Spinal cord (tissue), 10 donors: Measurements from ENCODE around the gene LEPR. TPM values are rescaled to one million over a fixed set of nuclear protein-coding genes. Genes with fewer than 3 reads are reported as not detected.
"Not testable (repeated sequence)": the region's sequence is repeated elsewhere in the genome, so short reads cannot be mapped to it uniquely, and the experiment has no call there.

ENCODE experiments used
- DNase-seq, 6 donors: peaks; one replicate each; pipeline versions ENCODE4 v3.0.0 to v3.0.0-alpha.2; 2013 to 2015; ENCODE audit warnings: low spot score in 6 of 6, low read depth in 4 of 6
- H3K27ac ChIP-seq: one replicate; pipeline ENCODE4 v1.5.1; 2013; ENCODE audit warnings: low read depth, low read length, control low read depth
- H3K27me3 ChIP-seq: one replicate; pipeline ENCODE4 v1.6.1; 2013; ENCODE audit warnings: low read length; ENCODE audit not compliant: control insufficient read depth, insufficient read depth
- H3K36me3 ChIP-seq: one replicate; pipeline ENCODE4 v1.6.1; 2013; ENCODE audit warnings: low read length; ENCODE audit not compliant: control insufficient read depth, insufficient read depth
- H3K4me1 ChIP-seq: one replicate; pipeline ENCODE4 v1.6.1; 2013; ENCODE audit warnings: low read length; ENCODE audit not compliant: control insufficient read depth, insufficient read depth
- H3K4me3 ChIP-seq: one replicate; pipeline ENCODE4 v1.5.1; 2013; ENCODE audit warnings: low read depth, low read length, control low read depth
- H3K9me3 ChIP-seq: one replicate; pipeline ENCODE4 v1.6.1; 2013; ENCODE audit warnings: low read length; ENCODE audit not compliant: control insufficient read depth, insufficient read depth
- WGBS: methylation state at CpG from one replicate; pipeline ENCODE4 v1.1.5; 2013; ENCODE audit warnings: missing lambda C conversion rate; ENCODE audit not compliant: insufficient coverage; 5-methylcytosine and 5-hydroxymethylcytosine counted together
- polyA plus RNA-seq, 2 donors: library from polyadenylated mRNA; unstranded; fragments of 120-200 nt; gene quantifications; one replicate each; pipeline ENCODE4 v1.2.1, GENCODE V29; 2013; ENCODE audit not compliant: insufficient read length in 2 of 2
- total RNA-seq, 2 donors: library from RNA; depleted of rRNA in 1 of 2; stranded (reverse); fragments of 120-200 nt in 1 of 2; fragments of >200 nt in 1 of 2; gene quantifications; one replicate each; pipeline versions ENCODE4 v1.2.3 to v1.2.4, GENCODE V29; 2013 to 2014
- donor health status: healthy.

The LEPR gene
- total and polyA plus RNA-seq, 4 donors, result 6.9 to 197 (median 75.0) TPM

DNA sequence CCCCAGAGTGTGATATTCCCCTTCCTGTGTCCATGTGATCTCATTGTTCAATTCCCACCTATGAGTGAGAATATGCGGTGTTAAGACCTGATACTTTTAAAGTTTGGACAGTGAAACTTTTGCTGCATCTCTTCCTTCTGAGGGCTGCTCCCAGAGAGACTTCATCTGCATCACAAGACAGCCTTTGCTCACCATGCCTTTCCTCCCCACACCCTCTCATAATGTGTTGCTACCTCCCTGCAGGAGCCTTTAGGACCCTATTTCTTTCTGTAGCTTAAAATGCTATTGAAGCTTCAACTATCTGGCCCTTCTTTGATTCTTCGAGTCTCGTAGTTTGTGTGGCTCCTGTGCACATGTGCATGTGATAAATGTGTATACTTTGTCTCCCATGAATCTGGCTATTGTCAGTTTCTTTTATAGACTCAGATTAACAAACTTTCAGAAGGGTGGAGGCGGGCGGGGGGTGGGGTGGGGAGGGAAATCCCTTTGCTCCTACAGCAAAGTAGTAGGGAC, 23.7 kb downstream of the LEPR start:
- H3K27me3 ChIP-seq, result no peaks in the 10 kb centered on the region
- no peak for DNase-seq
- peaks cover 2% of the 10 kb centered on the region for H3K9me3 ChIP-seq
- no peaks in the 10 kb centered on the region for H3K36me3 ChIP-seq
- no CpG with 5 or more reads among the region's 5 CpGs for WGBS
- no peak overlapping the region for H3K4me3 ChIP-seq
- no peak overlapping the region for H3K27ac ChIP-seq
- no peaks in the 10 kb centered on the region for H3K4me1 ChIP-seq

DNA sequence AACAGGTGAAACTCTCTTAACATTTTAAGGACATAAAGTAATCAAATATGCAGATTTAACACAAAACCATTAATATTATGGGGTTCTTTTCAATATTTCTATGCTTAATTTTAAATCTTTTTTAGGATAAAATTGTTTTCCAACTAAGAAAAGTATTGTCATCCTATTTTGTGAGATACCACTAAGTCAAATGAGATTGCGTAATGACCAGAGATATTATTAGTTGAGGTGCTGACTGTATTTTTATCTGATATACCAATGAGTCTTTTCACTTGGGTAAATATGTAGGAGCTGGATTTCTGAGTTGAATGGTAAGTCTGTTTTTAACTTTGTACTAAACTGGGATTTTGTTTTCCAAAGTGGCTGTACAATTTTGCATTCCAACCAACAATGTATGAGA, 25.4 kb downstream of the LEPR start:
- Histone ChIP-seq H3K4me3 (no peak overlapping the region), H3K27ac (no peak overlapping the region), H3K4me1 (no peaks in the 10 kb centered on the region), H3K27me3 (no peaks in the 10 kb centered on the region), H3K36me3 (no peaks in the 10 kb centered on the region), H3K9me3 (peaks cover 2% of the 10 kb centered on the region)
- no CpG with 5 or more reads among the region's 1 CpG for WGBS
- no peak for DNase-seq

DNA sequence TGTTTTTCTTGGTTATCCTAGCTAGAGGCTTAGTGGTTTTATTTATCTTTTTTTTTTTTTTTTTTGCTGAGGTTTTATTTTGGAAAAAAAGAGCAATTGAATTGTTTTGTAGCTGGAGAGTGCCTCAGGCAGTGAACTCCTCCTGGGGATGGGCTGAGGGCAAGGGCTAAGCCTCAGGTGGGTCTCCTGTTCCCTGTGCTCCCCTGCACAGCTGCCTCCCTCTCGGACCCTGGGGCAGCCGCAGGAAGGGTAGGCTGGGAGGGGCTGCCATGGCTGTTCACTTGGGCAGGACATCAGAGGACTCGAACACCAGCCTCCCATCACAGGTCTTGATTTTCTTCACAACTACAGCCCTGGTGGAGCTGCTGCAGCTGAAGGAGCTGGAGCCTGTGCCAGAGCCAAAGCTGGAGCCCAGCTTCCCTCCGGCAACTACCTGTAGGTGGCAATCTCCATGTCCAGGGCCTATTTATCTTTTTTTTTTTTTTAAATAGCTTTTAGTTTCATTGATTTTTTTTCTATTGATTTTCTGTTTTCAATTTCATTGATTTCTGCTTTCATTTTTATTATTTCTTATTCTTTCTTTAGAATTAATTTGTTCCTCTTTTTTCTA, 28.9 kb downstream of the LEPR start:
- no peak for DNase-seq
- Histone ChIP-seq H3K4me1 (no peaks in the 10 kb centered on the region), H3K27me3 (no peaks in the 10 kb centered on the region), H3K4me3 (no peak overlapping the region), H3K27ac (no peak overlapping the region), H3K36me3 (no peaks in the 10 kb centered on the region), H3K9me3 (peaks cover 2% of the 10 kb centered on the region)
- 90% methylated on average over 3 of the region's 4 CpGs for WGBS

DNA sequence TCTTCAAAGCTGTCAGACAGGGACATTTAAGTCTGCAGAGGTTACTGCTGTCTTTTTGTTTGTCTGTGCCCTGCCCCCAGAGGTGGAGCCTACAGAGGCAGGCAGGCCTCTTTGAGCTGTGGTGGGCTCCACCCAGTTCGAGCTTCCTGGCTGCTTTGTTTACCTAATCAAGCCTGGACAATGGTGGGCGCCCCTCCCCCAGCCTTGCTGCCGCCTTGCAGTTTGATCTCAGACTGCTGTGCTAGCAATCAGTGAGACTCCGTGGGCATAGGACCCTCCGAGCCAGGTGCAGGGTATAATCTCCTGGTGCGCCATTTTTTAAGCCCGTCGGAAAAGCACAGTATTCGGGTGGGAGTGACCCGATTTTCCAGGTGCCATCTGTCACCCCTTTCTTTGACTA, 35.2 kb downstream of the LEPR start:
- H3K27ac ChIP-seq, H3K4me3 ChIP-seq, H3K27me3 ChIP-seq, DNase-seq, H3K4me1 ChIP-seq, H3K9me3 ChIP-seq, H3K36me3 ChIP-seq: not testable (repeated sequence)
- 96% methylated on average over 5 of the region's 10 CpGs for WGBS

DNA sequence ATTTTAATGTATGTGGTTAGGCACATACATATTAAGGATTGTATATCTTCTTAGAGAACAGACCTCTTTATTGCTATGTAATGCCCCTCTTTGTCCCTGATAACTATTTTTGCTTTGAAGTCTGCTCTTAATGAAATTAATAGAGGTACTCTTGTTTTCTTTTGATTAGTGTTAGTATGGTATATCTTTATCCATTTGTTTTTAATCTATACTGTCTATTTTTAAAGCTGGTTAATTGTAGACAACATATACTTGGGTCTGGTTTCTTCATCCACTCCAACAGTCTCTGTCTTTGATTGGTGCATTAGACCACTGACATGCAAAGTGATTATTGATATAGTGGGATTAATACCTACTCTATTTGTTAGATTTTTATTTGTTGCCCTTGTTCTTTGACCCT, 36.0 kb downstream of the LEPR start:
- Histone ChIP-seq H3K4me3 (no peak overlapping the region), H3K4me1 (no peaks in the 10 kb centered on the region), H3K9me3 (no peaks in the 10 kb centered on the region), H3K27ac (no peak overlapping the region), H3K36me3 (no peaks in the 10 kb centered on the region), H3K27me3 (no peaks in the 10 kb centered on the region)
- no peak for DNase-seq

DNA sequence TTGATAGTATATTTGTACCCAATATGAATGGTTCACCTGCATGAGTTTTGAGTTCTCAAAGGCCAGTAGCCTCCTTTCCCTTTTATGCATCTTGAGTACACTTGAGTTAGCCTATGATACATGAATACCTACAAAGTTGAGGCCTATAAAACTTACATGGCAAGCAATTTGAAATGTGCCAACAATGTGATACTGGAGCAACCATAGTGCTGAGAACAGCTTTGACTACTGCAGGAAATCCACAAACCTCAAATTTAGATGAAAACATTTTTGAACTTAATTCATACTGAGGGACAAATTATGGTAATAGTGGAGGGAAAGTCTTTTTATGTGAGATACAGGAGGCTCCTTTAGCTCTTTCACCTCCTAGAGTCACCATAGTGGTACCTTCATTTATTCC, 37.4 kb downstream of the LEPR start:
- no peaks in the 10 kb centered on the region for H3K27me3 ChIP-seq

DNA sequence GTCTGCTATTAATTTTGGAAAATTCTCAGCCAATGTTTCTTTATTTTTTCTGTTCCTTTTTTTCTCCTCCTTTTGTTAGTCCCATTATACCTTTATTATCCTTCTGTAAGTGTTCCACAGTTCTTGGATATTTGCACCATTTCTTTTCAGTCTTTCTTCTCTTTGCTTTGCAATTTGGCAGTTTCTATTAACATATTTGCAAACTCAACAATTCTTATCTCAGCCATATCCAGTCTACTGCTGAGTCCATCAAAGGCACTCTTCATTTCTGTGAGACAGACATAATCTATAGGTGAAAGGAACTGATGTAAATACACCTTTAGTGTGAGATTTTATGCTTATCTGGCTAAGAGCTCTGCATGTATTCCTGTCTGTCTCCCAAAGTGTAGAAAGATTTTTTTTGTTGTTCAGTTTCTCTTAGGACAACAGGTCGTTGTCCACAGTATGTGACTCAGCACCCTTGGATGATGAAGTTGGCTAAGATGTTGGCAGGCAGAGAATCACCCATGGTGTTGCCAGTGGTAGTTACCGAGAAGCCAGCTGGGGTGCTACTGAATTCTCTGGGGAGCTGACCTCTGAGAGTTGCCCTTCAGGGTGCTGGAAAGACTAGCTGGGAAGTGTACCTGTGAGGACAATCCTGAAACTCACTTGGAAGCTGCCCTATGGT, 38.4 kb downstream of the LEPR start:
- Histone ChIP-seq H3K27me3 (no peaks in the 10 kb centered on the region), H3K4me3 (no peak overlapping the region), H3K27ac (no peak overlapping the region), H3K9me3 (no peaks in the 10 kb centered on the region), H3K4me1 (no peaks in the 10 kb centered on the region), H3K36me3 (no peaks in the 10 kb centered on the region)
- WGBS, result 89% methylated on average over 2 of the region's 2 CpGs
- DNase-seq, result no peak

More for the DNA sequence above, 37.4 kb downstream of the LEPR start:
- no peaks in the 10 kb centered on the region for H3K36me3 ChIP-seq
- H3K27ac ChIP-seq, result no peak overlapping the region
- no peak for DNase-seq
- no peak overlapping the region for H3K4me3 ChIP-seq
- no peaks in the 10 kb centered on the region for H3K9me3 ChIP-seq
- H3K4me1 ChIP-seq, result no peaks in the 10 kb centered on the region

DNA sequence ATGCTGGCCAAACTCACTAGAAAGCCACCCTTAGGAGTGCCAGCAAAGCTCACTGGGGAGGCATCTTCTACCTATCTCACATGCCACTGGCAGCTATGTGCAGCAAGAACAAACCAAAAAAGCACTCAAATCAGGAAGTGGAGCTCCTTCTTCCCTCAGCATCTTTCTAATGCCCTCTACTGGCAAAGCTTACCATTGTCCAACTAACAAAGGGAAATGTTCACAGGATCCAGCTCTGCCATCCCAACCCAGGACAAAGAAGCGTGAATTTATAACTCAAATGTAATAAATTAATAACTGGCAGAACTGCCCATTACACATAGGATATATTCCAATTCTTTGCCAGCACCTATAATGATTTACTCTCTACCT, 38.9 kb downstream of the LEPR start:
- Histone ChIP-seq H3K27me3 (no peaks in the 10 kb centered on the region), H3K27ac (no peak overlapping the region), H3K4me3 (no peak overlapping the region), H3K9me3 (no peaks in the 10 kb centered on the region), H3K4me1 (no peaks in the 10 kb centered on the region), H3K36me3 (no peaks in the 10 kb centered on the region)
- DNase-seq, result peak in 1 of 6 donors; percentile 39
- WGBS, result no CpG with 5 or more reads among the region's 1 CpG

DNA sequence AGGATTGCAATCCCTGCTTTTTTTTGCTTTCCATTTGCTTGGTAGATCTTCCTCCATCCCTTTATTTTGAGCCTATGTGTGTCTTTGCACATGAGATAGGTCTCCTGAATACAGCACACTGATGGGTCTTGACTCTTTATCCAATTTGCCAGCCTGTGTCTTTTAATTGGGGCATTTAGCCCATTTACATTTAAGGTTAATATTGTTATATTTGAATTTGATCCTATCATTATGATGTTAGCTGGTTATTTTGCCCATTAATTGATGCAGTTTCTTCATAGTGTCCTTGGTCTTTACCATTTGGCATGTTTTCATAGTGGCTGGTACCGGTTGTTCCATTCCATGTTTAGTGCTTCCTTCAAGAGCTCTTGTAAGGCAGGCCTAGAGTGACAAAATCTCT, 45.4 kb downstream of the LEPR start:
- no CpG with 5 or more reads among the region's 1 CpG for WGBS
- H3K4me1 ChIP-seq, H3K4me3 ChIP-seq, H3K9me3 ChIP-seq, H3K27ac ChIP-seq, H3K27me3 ChIP-seq, DNase-seq, H3K36me3 ChIP-seq: not testable (repeated sequence)

DNA sequence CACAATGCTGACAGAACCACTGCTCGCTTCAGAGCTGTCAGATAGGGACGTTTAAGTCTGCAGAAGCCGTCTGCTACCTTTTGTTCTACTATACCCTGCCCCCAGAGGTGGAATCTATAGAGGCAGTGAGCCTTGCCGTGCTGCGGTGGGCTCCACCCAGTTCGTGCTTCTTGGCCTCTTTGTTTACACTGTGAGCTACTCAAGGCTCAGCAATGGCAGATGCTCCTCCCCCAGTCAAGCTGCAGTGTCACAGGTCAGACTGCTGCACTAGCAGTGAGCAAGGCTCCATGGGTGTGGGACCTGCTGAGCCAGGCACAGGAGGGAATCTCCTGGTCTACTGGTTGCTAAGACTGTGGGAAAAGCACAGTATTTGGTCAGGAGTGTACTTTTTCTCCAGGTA, 47.1 kb downstream of the LEPR start:
- WGBS, result 38% methylated on average over 4 of the region's 6 CpGs
- Histone ChIP-seq H3K36me3 (no peaks in the 10 kb centered on the region), H3K4me1 (peaks cover 4% of the 10 kb centered on the region), H3K27ac (no peak overlapping the region), H3K9me3 (no peaks in the 10 kb centered on the region), H3K27me3 (no peaks in the 10 kb centered on the region), H3K4me3 (no peak overlapping the region)
- DNase-seq, result no peak
